ENCODE measurements around the gene SRGAP1.

DNA sequence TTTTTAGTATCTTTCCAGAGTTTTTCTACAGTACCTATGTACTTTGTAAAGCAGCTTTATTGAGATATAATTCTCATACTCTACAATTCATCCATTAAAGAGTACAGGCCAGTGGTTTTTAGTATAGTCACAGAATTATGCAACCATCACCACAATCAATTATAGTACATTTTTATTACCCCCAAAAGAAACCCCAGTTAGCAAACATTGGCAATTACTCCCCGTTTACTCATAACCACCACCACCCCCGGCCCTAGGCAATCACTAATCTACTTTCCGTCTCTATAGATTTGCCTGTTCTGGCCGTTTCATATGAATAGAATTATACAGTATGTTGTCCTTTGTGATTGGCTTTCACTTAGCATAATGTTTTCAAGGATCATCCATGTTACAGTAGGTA is 257.8 kb downstream of the SRGAP1 start:
- no peak for TF ChIP-seq EP300 (IDR thresholded peaks at IDR 0.05)
- TF ChIP-seq, protein P1, sequence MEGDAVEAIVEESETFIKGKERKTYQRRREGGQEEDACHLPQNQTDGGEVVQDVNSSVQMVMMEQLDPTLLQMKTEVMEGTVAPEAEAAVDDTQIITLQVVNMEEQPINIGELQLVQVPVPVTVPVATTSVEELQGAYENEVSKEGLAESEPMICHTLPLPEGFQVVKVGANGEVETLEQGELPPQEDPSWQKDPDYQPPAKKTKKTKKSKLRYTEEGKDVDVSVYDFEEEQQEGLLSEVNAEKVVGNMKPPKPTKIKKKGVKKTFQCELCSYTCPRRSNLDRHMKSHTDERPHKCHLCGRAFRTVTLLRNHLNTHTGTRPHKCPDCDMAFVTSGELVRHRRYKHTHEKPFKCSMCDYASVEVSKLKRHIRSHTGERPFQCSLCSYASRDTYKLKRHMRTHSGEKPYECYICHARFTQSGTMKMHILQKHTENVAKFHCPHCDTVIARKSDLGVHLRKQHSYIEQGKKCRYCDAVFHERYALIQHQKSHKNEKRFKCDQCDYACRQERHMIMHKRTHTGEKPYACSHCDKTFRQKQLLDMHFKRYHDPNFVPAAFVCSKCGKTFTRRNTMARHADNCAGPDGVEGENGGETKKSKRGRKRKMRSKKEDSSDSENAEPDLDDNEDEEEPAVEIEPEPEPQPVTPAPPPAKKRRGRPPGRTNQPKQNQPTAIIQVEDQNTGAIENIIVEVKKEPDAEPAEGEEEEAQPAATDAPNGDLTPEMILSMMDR (IDR thresholded peaks at IDR 0.05): no peak
- TF ChIP-seq POLR2A (IDR thresholded peaks at IDR 0.05): no peak
